GM19025 (cell line): Measurements from ENCODE around the gene DGCR8.

Source experiments
- ATAC-seq: cut with Tn5 transposase; IDR thresholded peaks from one replicate; pipeline ENCODE4 v1.9.1; 2021; ENCODE audit warnings: mild to moderate bottlenecking, low read depth, moderate library complexity; ENCODE audit not compliant: unreplicated experiment

Gene DGCR8

GRCh38 chr22:20079745-20080444 lies at the start of gene DGCR8:
DGCR8 (plus strand) TSS chr22:20080241; CDS start chr22:20085964, 5,723 bp downstream.
- peak; percentile 77 for ATAC-seq

GRCh38 chr22:20031732-20032406 lies 48.2 kb upstream of the DGCR8 start:
- ATAC-seq: no peak

- ATAC-seq: no peak
These were observed 47.5 kb upstream of the DGCR8 start for GRCh38 chr22:20032407-20032991.

DNA sequence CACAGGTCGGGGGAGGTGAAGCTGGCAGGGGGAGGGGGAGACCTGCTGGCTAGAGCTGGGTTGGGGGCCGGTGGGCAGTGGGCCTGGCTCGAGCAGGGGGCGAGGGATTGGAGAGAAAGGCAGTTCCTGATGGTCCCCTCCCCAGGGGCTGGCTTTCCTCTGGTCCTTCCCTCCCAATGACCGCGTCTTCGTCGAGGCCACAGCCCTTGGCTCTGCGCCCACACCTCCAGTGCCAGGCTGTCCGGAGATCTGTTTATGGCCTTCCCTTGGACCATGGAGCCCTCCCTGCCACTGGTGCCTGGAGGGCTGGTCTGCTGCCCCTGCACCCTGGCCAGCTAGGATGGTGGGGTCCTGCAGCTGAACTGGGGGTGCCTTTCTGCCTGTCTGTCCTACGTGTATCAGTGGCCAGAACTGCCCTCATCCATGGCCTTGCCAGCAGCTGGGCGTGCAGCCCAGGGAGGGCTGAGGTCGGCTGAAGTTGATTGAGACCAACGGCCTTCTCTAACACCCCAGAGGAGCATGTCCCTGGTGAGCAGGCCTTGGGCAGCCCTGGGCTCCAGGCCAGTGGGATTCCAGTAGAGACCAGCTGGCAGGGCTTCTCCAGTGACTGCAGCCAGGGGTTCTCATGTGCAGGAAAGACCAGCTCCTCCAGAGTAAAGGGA lies 46.9 kb upstream of the DGCR8 start:
- no peak for ATAC-seq

DNA sequence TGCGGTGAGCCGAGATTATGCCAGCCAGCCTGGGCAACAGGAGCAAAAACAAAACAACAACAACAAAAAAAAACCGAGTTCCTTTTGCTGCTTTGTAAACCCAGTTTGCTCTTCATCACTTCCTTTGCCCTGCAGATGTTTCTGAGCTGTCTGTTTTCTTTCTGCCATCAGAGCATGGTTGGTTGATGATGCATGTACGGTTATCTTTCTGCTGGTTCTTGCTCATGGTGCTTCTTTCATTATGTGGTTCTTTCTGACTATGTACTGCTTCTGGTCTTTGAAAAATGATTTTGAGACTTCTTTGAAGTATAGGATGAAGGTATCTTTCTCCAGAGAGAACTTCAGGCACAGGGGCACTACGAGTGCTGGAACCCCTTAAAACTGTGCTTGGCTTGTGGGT lies 45.9 kb upstream of the DGCR8 start:
- no peak for ATAC-seq

- ATAC-seq: no peak
These were observed 44.5 kb upstream of the DGCR8 start for GRCh38 chr22:20035375-20036083.

- no peak for ATAC-seq
These were observed 44.0 kb upstream of the DGCR8 start for GRCh38 chr22:20036084-20036482.

DNA sequence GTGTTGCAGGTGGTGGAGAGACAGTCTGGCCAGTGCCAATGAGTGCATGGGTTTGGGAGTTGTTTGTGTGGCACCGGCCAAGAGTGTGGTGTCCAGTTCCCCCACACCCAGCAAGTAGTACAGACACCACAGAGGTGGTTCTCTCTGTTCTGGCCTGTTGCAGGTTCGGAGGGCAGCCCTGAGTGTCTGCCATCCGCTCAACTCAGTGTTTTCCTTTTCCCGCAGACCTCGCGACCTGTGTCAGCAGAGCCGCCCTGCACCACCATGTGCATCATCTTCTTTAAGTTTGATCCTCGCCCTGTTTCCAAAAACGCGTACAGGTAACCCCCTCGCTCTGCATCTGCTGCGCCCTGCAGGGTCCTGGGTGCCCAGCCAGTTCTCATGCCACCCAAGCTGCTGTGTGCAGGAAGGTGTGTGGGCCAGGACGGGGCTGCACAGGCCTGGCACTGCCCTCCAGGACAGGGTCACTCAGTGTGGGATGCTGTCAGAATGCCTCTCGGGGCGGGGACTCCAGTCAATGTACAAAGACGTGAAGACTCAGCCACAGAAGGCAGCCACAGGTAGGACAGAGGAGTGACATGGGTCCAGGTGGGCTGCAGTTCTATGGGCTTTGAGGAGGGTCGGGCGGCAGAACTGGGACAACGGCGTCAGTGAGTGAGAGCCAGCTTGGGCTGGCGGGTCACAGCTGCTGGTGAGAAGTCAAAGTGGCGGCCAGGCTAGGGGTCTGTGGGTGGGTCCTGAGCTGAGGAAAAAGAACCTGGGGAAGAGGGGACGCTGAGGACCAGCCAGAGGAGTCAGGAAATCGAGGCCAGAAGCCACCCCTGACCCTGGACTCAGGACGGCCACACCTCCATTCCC lies 43.3 kb upstream of the DGCR8 start:
- ATAC-seq: no peak

- no peak for ATAC-seq
These were observed 42.6 kb upstream of the DGCR8 start for GRCh38 chr22:20037419-20037818.

DNA sequence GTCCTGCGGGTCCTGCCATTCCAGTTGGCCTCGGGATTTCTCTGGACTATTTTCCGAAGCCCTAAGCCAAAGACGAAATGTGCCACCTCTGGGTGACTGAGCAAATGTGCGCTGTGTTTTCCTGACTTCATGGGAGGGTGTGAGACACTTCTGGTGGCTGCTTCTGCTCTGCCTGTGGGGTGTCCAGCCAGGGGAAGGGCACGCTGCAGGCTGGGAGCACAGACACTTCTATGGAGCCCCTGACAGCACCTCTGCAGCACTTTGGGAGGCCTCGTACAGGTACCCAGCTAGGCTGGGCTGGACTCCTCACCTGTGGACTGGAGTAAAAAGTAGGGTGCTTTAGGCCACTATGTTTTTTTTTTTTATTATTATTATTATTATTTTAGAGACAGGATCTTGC lies 41.5 kb upstream of the DGCR8 start:
- no peak for ATAC-seq

DNA sequence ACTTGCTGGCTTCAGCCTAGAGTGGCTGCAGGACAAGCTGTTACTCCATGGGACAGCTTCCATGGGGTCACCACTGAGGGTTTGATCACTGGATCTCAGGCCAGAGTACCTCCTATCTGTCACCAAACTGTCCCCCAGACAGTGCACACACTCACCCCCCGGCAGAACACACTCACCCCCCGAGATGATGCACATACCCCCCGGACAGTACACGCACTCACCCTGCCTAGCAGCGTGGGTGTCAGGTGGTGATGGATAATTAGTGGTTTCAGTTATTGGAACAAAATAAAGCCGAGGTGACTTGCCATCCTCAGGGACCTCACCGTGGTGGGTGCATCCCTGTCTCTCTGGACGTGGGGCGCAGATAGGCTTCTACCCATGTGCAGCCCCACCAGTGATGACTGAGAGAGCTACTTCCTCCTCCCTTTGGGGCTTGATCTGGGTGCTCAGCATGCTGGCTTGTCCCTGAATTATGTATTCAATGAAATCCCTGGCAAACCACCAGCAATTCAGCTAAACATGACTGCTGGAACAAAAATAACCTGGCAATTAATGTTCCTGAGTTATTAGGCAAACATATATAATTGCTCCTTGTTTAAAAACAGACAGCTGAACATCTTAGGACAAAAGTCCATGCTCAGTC lies 40.2 kb upstream of the DGCR8 start:
- ATAC-seq: no peak

- no peak for ATAC-seq
These were observed 39.5 kb upstream of the DGCR8 start for GRCh38 chr22:20040327-20041200.

DNA sequence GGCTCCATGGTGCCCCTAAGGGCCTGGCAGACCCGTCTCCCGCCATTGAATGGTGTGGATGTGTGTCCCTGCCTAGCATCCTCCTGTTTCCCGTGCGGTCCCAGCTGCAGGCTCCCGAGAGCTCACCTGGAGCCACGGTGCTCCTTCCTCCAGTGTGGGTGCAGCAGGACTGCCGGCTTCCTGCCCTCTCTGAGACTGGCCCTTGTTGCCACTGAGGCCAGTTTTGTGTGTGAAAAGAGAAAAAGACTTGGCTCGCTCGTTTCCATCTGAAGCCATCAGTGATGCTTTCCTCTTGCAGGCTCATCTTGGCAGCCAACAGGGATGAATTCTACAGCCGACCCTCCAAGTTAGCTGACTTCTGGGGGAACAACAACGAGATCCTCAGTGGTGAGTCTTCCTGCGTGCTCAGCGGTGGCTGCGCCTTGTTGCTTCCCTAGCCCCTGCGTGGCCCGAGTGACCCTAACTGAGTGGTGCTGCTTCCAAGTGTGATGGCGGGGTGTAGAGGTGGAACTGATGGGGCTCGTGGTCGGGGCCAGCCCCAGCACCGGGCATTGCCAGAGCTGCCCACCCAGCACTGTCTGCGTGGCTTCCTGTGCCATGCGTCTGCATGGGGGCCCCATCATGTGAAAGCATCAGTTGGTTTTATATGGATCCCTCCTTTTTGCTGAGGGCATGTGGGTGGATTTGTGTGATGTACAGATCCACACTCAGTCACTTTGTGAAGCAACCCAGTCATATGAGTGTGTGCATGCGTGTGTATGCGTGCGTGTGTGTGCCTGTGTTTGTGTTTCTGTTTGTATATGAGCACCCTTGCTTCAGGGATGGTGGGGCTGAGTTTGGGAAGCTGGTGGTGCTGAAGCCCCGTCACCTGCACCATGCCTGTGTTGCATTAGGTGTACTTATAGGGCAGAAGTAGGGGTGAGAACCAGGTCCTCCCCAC lies 36.7 kb upstream of the DGCR8 start:
- ATAC-seq: no peak

DNA sequence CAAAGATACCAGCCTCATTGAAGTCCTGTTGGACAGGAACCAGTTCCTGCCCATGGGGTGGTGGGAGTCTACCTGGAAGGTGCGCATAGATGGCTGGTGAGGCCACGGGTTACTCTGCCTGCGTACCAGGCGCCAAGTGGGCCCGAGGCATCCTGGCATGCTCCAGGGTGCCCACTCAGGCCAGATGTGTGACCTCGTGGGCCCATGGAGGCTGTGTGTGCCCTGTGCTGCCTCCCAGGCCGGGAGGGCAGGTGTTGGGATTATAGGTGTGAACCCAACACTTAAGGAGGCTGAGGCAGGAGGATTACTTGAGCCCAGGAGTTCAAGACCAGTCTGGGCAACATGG lies 36.1 kb upstream of the DGCR8 start:
- ATAC-seq: no peak

DNA sequence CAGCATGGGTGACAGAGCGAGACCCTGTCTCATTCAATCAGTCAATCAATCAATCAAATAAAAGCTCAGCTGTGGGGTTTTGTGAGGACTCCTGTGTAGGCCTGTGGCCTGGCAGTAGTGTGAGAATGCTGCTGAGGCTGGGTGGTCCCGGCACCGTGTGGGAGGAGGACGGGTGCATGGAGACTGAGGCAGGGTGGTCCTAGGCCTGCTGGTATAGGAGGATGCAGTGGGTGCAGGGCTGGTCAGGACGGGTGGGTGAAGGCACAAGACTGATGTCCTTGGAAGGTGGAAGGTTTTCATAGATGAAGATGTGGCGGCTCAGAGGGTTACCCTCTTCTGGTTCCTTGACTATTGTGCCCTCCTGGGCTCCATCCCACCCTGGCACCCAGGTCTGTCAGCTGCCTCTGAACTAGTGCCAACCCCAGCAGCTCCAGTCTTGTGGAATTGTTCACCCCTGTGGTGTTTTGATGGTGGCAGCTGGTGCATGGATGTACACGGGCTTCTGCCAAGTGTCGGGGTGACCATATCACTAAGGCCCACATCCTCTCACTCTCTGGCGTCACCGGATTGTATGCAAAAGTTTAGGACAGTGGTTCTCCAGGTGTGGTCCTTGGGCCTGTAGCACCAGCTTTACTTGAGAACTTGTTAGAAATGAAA lies 35.4 kb upstream of the DGCR8 start:
- no peak for ATAC-seq

DNA sequence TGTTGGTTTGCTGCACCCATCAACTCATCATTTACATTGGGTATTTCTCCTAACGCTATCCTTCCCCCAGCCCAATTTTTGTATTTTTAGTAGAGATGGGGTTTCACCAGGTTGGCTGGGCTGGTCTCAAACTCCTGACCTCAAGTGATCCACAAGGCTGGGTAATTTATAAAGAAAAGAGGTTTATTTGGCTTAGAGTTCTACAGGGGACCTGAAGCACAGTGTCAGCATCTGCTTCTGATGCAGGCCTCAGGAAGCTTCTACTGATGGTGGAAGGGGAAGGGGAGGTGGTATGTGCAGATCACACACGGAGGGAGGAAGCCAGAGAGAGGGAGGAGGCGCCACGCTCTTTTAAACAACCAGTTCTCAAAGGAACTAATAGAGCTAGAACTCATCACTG lies 33.3 kb upstream of the DGCR8 start:
- no peak for ATAC-seq

GRCh38 chr22:20051927-20052308 lies 28.1 kb upstream of the DGCR8 start:
- ATAC-seq: no peak
